Mesenchymal stem cell (in vitro differentiated cells and primary cell): Measurements from ENCODE around the gene NAV2.

Source experiments
- DNase-seq: peaks from one replicate; pipeline ENCODE4 v3.0.0-alpha.2; 2013
- H2AFZ ChIP-seq: one replicate; pipeline ENCODE4 v1.6.1; 2013; ENCODE audit warnings: low read depth, mild to moderate bottlenecking, control low read depth, inconsistent platforms, low read length, moderate library complexity
- H2AK5ac ChIP-seq: 2 replicates; pipeline ENCODE4 v1.6.1; 2013; ENCODE audit warnings: low read length, moderate library complexity, mild to moderate bottlenecking, inconsistent platforms; ENCODE audit not compliant: severe bottlenecking
- H2BK120ac ChIP-seq: one replicate; pipeline ENCODE4 v1.6.1; 2013; ENCODE audit warnings: low read depth, mild to moderate bottlenecking, inconsistent platforms, low read length, moderate library complexity
- H2BK12ac ChIP-seq, 2 experiments: one replicate each; pipeline ENCODE4 v1.6.1; 2013; ENCODE audit warnings: inconsistent platforms in 2 of 2, low read length in 2 of 2, mild to moderate bottlenecking in 2 of 2, moderate library complexity in 2 of 2, control low read depth in 1 of 2
- H2BK15ac ChIP-seq: one replicate; pipeline ENCODE4 v1.6.1; 2013; ENCODE audit warnings: mild to moderate bottlenecking, low read depth, inconsistent platforms; ENCODE audit not compliant: poor library complexity, severe bottlenecking
- H2BK5ac ChIP-seq: 2 replicates; pipeline ENCODE4 v1.6.1; 2013; ENCODE audit warnings: low read depth, mild to moderate bottlenecking, low read length, control low read depth, inconsistent platforms; ENCODE audit not compliant: poor library complexity, severe bottlenecking
- H3K14ac ChIP-seq, 2 experiments: one replicate each; pipeline ENCODE4 v1.6.1; 2013; ENCODE audit warnings: inconsistent platforms in 2 of 2, low read length in 2 of 2, control low read depth in 1 of 2, mild to moderate bottlenecking in 1 of 2, moderate library complexity in 1 of 2
- H3K18ac ChIP-seq, 2 experiments: one replicate each; pipeline ENCODE4 v1.6.1; 2013; ENCODE audit warnings: inconsistent platforms in 2 of 2, low read length in 2 of 2, control low read depth in 1 of 2, low read depth in 1 of 2, mild to moderate bottlenecking in 1 of 2
- H3K23ac ChIP-seq, 2 experiments: one replicate each; pipeline ENCODE4 v1.6.1; 2013; ENCODE audit warnings: inconsistent platforms in 2 of 2, low read length in 2 of 2, mild to moderate bottlenecking in 2 of 2, moderate library complexity in 2 of 2, control low read depth in 1 of 2
- H3K27ac ChIP-seq: 2 replicates; pipeline ENCODE4 v1.5.1; 2013; ENCODE audit warnings: mild to moderate bottlenecking, moderate library complexity, low read length, control low read depth, inconsistent platforms; ENCODE audit not compliant: poor library complexity, severe bottlenecking
- H3K27me3 ChIP-seq, 2 experiments: 2 replicates each; pipeline versions ENCODE4 v1.6.1 to v1.7.0; 2013; ENCODE audit warnings: low read length in 2 of 2, mild to moderate bottlenecking in 2 of 2, moderate library complexity in 2 of 2, control low read depth in 1 of 2, inconsistent platforms in 1 of 2; ENCODE audit not compliant: control insufficient read depth in 1 of 2, insufficient read depth in 1 of 2
- H3K36me3 ChIP-seq, 2 experiments: 2 replicates each; pipeline versions ENCODE4 v1.6.1 to v1.7.0; 2013; ENCODE audit warnings: low read length in 2 of 2, control low read depth in 1 of 2, inconsistent platforms in 1 of 2, low read depth in 1 of 2, mild to moderate bottlenecking in 1 of 2; ENCODE audit not compliant: insufficient read depth in 2 of 2, control insufficient read depth in 1 of 2
- H3K4ac ChIP-seq, 2 experiments: one replicate each; pipeline ENCODE4 v1.6.1; 2013; ENCODE audit warnings: inconsistent platforms in 2 of 2, low read length in 2 of 2, mild to moderate bottlenecking in 2 of 2, moderate library complexity in 2 of 2, control low read depth in 1 of 2, low read depth in 1 of 2
- H3K4me1 ChIP-seq: 2 replicates; pipeline ENCODE4 v1.6.1; 2013; ENCODE audit warnings: low read depth, low read length, control low read depth; ENCODE audit not compliant: control insufficient read depth, insufficient read depth
- H3K4me2 ChIP-seq: 2 replicates; pipeline ENCODE4 v1.6.1; 2013; ENCODE audit warnings: low read length, mild to moderate bottlenecking, inconsistent platforms; ENCODE audit not compliant: poor library complexity, severe bottlenecking
- H3K4me3 ChIP-seq, 2 experiments: 2 replicates each; pipeline versions ENCODE4 v1.5.1 to v1.7.0; 2013; ENCODE audit warnings: low read length in 2 of 2, mild to moderate bottlenecking in 2 of 2, control low read depth in 1 of 2, low read depth in 1 of 2; ENCODE audit not compliant: insufficient read depth in 1 of 2
- H3K79me1 ChIP-seq: replicated peaks from 2 replicates; pipeline ENCODE4 v1.6.1; 2013; ENCODE audit warnings: mild to moderate bottlenecking, control low read depth, low read length, inconsistent platforms; ENCODE audit not compliant: poor library complexity, severe bottlenecking
- H3K9ac ChIP-seq: 2 replicates; pipeline ENCODE4 v1.7.0; 2013; ENCODE audit warnings: mild to moderate bottlenecking, low read length, moderate library complexity
- H3K9me3 ChIP-seq: 2 replicates; pipeline ENCODE4 v1.7.0; 2013; ENCODE audit warnings: mild to moderate bottlenecking, low read length; ENCODE audit not compliant: control insufficient read depth
- H4K8ac ChIP-seq: one replicate; pipeline ENCODE4 v1.6.1; 2013; ENCODE audit warnings: inconsistent platforms, mild to moderate bottlenecking, low read length, moderate library complexity
- H4K91ac ChIP-seq: one replicate; pipeline ENCODE4 v1.6.1; 2013; ENCODE audit warnings: mild to moderate bottlenecking, low read length, inconsistent platforms
- WGBS: methylation state at CpG from one replicate; pipeline ENCODE4 v1.1.7; 2013; ENCODE audit warnings: mixed read lengths; 5-methylcytosine and 5-hydroxymethylcytosine counted together

The NAV2 gene

DNA sequence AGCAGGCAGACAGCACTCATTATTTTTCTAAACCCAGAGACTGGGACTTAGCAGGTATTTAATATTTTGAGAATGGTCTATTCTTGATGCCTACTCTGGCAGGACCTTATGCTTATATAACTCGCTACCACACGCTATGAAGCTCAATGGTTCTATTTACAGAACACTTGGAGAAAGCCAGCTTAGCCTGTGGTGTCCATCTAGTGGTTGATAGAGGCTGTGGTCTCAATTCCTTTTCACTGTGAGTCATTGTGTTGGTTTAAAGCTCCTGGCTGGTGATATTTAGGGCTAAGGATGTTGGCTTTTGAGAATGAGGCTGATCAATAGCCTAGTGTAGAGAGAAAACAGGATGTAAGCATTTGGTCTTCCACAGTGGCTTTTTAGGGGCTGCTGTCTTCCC, 241.3 kb downstream of the NAV2 start:
- 25% methylated on average over 2 of the region's 2 CpGs for WGBS
- peak overlapping the region; percentile 52 for H3K9ac ChIP-seq
- no peaks in the 10 kb centered on the region for H3K9me3 ChIP-seq
- no peak overlapping the region for H3K4me2 ChIP-seq
- H3K27me3 ChIP-seq, result no peaks in the 10 kb centered on the region
- peaks cover 5% of the 10 kb centered on the region for H3K4me1 ChIP-seq
- H4K91ac ChIP-seq, result no peak overlapping the region
- no peak overlapping the region for H3K18ac ChIP-seq
- peaks cover 8% of the 10 kb centered on the region for H3K79me1 ChIP-seq
- H4K8ac ChIP-seq, result no peak overlapping the region
- no peak overlapping the region for H2AFZ ChIP-seq
- no peak overlapping the region for H3K4ac ChIP-seq
- no peak overlapping the region for H2BK15ac ChIP-seq
- H2AK5ac ChIP-seq, result no peak overlapping the region
- no peak overlapping the region for H3K23ac ChIP-seq
- no peak overlapping the region for H3K4me3 ChIP-seq
- peak overlapping the region; percentile 9 for H3K27ac ChIP-seq
- peak; percentile 92 for DNase-seq
- no peak overlapping the region for H2BK12ac ChIP-seq
- no peak overlapping the region for H3K14ac ChIP-seq
- H3K36me3 ChIP-seq, result peaks cover 7 to 63% of the 10 kb centered on the region in 2 experiments
- no peak overlapping the region for H2BK5ac ChIP-seq
- no peak overlapping the region for H2BK120ac ChIP-seq

DNA sequence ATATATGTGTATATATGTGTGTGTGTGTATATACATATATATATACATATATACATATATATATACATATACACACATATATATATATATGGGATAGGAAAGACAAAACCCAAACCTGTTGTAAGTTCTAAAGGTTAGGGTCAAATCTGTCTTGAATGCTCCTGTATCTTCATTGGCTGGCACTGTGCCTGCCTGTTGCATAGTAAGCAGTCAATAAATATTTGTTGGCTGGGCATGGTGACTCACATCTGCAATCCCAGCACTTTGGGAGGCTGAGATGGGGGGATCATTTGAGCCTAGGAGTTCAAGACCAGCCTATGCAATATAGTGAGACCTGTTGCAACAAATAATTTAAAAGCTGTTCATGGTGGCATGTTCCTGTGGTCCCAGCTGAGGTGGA, 242.3 kb downstream of the NAV2 start:
- Histone ChIP-seq H4K91ac (no peak overlapping the region), H2AK5ac (no peak overlapping the region), H3K79me1 (peaks cover 8% of the 10 kb centered on the region), H2AFZ (no peak overlapping the region), H3K9me3 (no peaks in the 10 kb centered on the region), H3K27ac (no peak overlapping the region), H3K23ac (no peak overlapping the region), H3K14ac (no peak overlapping the region), H3K4me2 (no peak overlapping the region), H2BK5ac (no peak overlapping the region), H3K9ac (no peak overlapping the region), H2BK12ac (no peak overlapping the region), H2BK15ac (no peak overlapping the region), H3K4ac (no peak overlapping the region), H4K8ac (no peak overlapping the region), H2BK120ac (no peak overlapping the region), H3K36me3 (peaks cover 0 to 63% of the 10 kb centered on the region in 2 experiments), H3K18ac (no peak overlapping the region), H3K4me3 (no peak overlapping the region), H3K27me3 (no peaks in the 10 kb centered on the region), H3K4me1 (peaks cover 5% of the 10 kb centered on the region)
- DNase-seq, result no peak

DNA sequence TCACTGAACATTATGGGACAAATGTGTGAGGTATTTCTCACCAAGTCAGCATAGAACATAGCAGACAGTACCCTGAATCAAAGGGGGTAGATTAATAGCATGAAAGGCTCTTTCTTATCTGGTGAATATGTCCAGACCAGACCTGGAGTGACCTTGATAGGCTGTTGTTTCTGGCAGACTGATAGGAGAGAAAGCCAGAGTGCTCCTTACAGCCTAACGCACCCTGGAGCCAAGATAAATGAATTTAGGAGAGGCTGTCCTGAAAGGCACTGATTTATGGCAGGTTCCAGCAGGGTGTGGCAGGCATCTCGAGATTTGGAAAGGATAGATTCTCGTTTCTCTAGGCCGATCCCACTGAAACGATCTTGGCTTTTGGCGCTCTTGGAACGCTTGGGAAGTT, 243.0 kb downstream of the NAV2 start:
- Histone ChIP-seq H3K4me3 (no peak overlapping the region), H2AFZ (no peak overlapping the region), H2BK120ac (no peak overlapping the region), H3K14ac (no peak overlapping the region), H3K18ac (peak overlapping the region in 1 of 2 experiments; percentile 13), H2AK5ac (no peak overlapping the region), H3K27me3 (no peaks in the 10 kb centered on the region), H4K91ac (no peak overlapping the region), H2BK12ac (no peak overlapping the region), H3K4ac (no peak overlapping the region), H2BK5ac (no peak overlapping the region), H3K23ac (no peak overlapping the region), H2BK15ac (peak overlapping the region; percentile 6), H3K79me1 (peaks cover 8% of the 10 kb centered on the region), H3K4me1 (peaks cover 5% of the 10 kb centered on the region), H3K9ac (no peak overlapping the region), H3K9me3 (no peaks in the 10 kb centered on the region), H3K4me2 (no peak overlapping the region), H3K27ac (no peak overlapping the region), H3K36me3 (peaks cover 0 to 59% of the 10 kb centered on the region in 2 experiments), H4K8ac (no peak overlapping the region)
- 73% methylated on average over 7 of the region's 7 CpGs for WGBS
- DNase-seq, result no peak

DNA sequence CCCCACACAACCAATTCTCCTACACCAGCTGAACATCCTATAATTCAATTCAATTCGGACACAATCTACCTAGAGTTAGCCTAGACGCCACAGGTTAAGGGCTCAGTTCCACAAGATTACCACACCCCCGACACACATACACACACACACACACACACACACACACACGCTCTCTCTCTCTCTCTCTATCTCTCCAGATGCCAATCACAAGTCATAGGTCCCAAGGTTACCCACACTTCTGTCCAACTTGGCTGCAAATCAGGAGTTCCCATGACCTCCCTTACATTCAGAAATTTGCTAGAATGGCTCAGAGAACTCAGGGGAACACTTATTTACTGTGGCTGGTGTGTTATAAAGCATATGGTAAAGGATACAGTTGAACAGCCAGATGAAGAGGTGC, 243.6 kb downstream of the NAV2 start:
- Histone ChIP-seq H2BK5ac (no peak overlapping the region), H3K27ac (no peak overlapping the region), H2AK5ac (no peak overlapping the region), H2BK15ac (no peak overlapping the region), H3K27me3 (no peaks in the 10 kb centered on the region), H4K91ac (no peak overlapping the region), H2AFZ (no peak overlapping the region), H4K8ac (no peak overlapping the region), H3K14ac (no peak overlapping the region), H3K36me3 (peaks cover 0 to 54% of the 10 kb centered on the region in 2 experiments), H3K4me3 (no peak overlapping the region), H3K9me3 (no peaks in the 10 kb centered on the region), H3K79me1 (peaks cover 8% of the 10 kb centered on the region), H3K9ac (no peak overlapping the region), H3K18ac (peak overlapping the region in 1 of 2 experiments; percentile 13), H3K4ac (no peak overlapping the region), H3K23ac (no peak overlapping the region), H3K4me1 (peaks cover 5% of the 10 kb centered on the region), H2BK12ac (no peak overlapping the region), H2BK120ac (no peak overlapping the region), H3K4me2 (no peak overlapping the region)
- DNase-seq, result no peak
- WGBS, result 88% methylated on average over 4 of the region's 4 CpGs
